ENCODE results near the gene FAM240A. TPM values are rescaled to one million over a fixed set of nuclear protein-coding genes. Genes with fewer than 3 reads are reported as not detected.
"Not testable (repeated sequence)": the region's sequence is repeated elsewhere in the genome, so short reads cannot be mapped to it uniquely, and the experiment has no call there.

FAM240A gene
- under 1 TPM in 2 of 4 donors, not detected in 2; 0.11 to 0.14 TPM for polyA plus RNA-seq (ENCODE audit: insufficient read length in 4 of 4)

GRCh38 chr3:46612324-46612723 is at the start of gene FAM240A:
Gene FAM240A (plus strand): TSS chr3:46612525. CDS start chr3:46612684, 159 bp downstream.
- DNase-seq (ENCODE audit: low read depth in 4 of 4, low spot score in 2 of 4), result no peak

- no peak for DNase-seq (ENCODE audit: low read depth in 4 of 4, low spot score in 2 of 4)
These were observed 47.9 kb upstream of the FAM240A start for GRCh38 chr3:46564190-46565021.

DNA sequence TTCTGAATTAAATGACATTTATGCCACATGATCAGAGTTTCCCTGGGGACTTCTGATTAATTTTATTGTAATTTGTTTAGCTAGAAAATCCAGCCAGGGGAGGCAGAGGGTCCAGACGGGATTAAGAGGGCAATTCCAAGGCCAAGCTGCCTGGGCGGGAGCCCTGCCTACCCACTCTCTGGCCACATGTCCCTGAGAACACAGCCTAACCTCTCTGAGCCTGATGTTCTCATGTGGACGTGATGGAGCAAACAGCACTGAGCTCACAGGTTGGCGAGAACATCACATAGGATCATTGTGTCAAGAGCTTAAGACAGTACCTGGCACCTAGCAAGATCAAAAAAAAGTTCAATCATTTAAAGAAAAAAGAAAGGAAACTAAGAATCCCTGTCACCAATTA is 47.2 kb upstream of the FAM240A start:
- DNase-seq (ENCODE audit: low read depth in 4 of 4, low spot score in 2 of 4), result no peak

GRCh38 chr3:46565607-46566039 is 46.7 kb upstream of the FAM240A start:
- no peak for DNase-seq (ENCODE audit: low read depth in 4 of 4, low spot score in 2 of 4)

DNA sequence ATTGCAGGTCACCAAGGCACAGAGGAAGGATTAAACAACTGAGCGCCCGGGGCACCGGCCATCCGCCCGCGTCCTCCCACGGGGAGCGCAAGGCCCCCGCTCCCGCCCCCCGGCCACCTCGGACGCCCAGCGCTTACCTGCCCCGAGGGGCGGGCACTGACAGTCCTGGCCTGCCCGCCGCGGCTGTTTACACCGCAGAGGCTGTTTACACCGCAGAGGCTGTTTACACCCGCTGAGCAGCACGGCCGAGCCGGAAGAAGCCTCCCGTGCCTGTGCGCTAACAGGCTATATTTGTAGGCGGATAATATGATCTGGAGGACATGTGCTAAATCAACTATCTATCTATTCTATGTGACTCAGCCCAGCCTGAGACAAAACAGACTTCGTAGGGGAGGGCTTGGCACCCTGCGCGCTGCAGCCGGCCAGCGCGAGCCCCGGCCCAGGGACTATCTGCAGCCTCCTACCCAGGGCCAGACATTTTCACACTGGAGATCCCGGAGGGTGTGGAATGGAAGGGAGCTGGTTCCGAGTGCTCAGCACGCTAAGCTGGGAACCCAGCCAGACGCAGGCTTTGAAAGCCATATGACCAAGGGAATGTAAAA is 46.2 kb upstream of the FAM240A start, which contains the start of gene LRRC2:
Gene LRRC2, minus strand, starts transcription at position 263 of the 602 bp plus-strand sequence. CDS start 14,711 bp downstream, outside the sequence.
- DNase-seq (ENCODE audit: low read depth in 4 of 4, low spot score in 2 of 4), result no peak

DNA sequence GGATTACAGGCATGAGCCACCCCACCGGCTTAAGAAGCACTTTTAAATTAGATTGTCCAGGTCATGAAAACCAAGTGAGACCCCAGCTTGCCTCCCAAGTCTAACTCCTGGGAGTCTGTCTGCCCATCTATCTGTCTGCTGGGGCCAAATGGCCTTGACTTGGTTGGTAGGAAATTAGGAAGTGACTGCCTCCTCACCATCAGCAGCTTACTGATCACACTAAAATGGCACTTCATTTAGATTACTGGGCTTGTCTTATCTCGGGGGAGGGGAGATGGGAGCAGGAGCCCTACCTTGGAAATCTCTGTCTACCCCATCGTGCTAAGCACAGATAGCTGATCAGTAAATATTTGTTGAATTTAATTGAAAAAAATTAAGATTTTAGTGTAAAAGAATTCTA is 40.6 kb upstream of the FAM240A start:
- no peak for DNase-seq (ENCODE audit: low read depth in 4 of 4, low spot score in 2 of 4)

DNA sequence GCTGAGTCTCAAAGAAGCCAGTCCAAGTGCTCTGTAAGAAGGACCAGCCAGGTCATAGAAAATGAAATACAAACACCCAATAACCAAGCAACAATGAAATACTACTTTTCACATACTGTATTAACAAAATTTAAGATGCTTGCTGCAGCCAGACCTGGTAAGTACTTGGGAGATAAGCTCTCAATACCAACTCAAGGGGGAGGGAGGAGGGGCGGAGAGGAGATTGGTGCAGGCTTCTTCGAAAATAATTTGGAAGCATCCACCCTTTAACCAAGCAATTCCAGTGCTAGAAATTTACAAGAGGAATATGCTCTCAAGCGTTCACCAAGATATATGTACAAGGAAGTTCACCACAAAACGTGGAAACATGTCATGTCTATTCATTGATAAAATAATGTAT is 38.6 kb upstream of the FAM240A start:
- DNase-seq (ENCODE audit: low read depth in 4 of 4, low spot score in 2 of 4), result no peak

GRCh38 chr3:46574243-46574646 is 38.1 kb upstream of the FAM240A start:
- DNase-seq (ENCODE audit: low read depth in 4 of 4, low spot score in 2 of 4), result no peak

GRCh38 chr3:46574881-46575576 is 37.3 kb upstream of the FAM240A start:
- DNase-seq (ENCODE audit: low read depth in 4 of 4, low spot score in 2 of 4), result no peak

DNA sequence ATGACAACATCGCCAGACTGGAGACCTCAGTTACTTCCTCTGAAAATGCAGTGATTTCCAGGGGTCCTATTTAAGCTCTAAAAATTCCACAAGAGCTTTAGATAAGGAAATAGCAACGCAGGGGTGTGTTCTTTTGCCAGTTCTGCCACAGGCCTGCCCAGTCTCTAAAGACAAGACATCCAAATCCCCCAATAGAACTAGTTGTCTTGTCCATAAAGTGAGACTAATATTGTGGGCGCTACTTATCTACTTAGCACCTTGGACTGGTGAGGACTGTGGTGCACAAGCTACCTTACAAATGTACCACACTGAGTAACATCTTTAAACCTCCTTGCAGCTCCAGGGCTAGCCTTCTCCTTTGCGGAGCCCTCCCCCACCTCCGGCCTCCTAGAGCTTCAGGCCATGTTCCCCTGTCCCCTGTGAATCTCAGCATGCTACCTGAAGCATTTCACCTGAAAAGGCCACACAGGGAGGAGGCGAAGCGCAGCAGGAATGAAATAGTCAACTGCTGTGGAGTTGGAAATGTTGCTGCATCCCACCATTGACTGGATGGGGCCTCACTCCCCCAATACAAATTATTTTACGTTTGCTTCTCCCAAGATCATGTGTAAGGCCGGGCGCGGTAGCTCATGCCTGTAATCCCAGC is 36.6 kb upstream of the FAM240A start:
- DNase-seq (ENCODE audit: low read depth in 4 of 4, low spot score in 2 of 4), result no peak

DNA sequence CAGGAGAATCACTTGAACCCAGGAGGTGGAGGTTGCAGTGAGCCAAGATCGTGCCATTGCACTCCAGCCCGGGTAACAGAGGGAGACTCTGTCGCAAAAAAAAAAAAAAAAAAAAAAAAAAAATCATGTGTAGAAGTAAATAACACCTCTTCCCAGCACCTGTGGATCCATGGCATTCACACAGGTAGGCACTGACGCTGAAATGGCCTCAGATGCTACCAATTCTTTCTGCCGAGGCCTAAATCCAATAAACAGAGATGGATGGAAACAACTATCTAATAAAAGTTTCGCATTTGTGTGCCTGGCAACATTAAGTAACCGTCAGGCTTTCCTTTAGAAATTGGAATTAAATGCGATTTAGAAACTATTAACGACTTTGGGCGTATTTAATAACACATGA is 35.9 kb upstream of the FAM240A start:
- no peak for DNase-seq (ENCODE audit: low read depth in 4 of 4, low spot score in 2 of 4)

GRCh38 chr3:46576879-46577278 is 35.4 kb upstream of the FAM240A start:
- DNase-seq (ENCODE audit: low read depth in 4 of 4, low spot score in 2 of 4), result no peak

DNA sequence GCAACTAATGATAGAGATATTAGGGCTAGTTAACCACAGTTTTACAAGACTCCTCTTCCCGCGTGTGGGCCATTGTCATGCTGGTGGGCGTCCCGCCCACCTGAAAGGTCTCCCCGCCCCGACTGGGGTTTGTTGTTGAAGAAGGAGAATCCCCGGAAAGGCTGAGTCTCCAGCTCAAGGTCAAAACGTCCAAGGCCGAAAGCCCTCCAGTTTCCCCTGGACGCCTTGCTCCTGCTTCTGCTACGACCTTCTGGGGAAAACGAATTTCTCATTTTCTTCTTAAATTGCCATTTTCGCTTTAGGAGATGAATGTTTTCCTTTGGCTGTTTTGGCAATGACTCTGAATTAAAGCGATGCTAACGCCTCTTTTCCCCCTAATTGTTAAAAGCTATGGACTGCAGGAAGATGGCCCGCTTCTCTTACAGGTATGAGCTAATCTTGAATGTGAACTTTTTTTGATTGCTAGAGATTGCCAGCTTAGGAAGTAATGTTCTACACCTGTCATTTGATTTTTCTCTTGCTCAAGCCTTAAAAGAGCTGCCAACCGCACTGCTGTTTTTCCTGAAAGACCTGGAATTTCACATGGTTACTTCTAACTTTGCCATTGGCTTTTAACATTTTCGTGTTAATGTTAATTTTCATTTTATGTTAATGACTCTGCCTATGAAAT is 34.6 kb upstream of the FAM240A start:
- DNase-seq (ENCODE audit: low read depth in 4 of 4, low spot score in 2 of 4), result not testable (repeated sequence)

- no peak for DNase-seq (ENCODE audit: low read depth in 4 of 4, low spot score in 2 of 4)
These were observed 33.2 kb upstream of the FAM240A start for GRCh38 chr3:46578973-46579755.

GRCh38 chr3:46579756-46580286 is 32.5 kb upstream of the FAM240A start:
- DNase-seq (ENCODE audit: low read depth in 4 of 4, low spot score in 2 of 4), result no peak

DNA sequence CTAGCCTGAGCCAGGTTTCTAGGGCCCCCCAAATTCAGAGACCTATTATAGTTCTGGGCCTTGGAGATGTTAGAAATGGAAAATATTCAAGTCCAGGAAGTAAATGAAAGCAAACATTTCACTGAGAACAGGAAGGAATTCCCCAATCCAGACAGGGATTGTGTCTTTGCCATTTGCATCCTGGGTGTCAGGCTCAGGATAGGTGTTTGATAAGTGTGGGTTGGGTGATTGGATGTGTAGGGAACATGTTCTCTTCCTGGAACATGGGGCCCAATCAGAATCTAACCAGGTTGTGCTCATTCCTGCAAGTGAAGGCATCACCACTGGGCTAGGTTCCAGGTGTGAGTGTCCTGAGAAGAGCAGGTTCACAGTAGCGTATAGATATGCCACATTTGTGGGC is 31.6 kb upstream of the FAM240A start:
- no peak for DNase-seq (ENCODE audit: low read depth in 4 of 4, low spot score in 2 of 4)

GRCh38 chr3:46584598-46585467 is 27.5 kb upstream of the FAM240A start:
- no peak for DNase-seq (ENCODE audit: low read depth in 4 of 4, low spot score in 2 of 4)
